Right forelimb (tissue), 1 donor: ENCODE data around the gene SPTBN1.
A peak's percentile ranks its signal among the peaks of the same experiment; 100 is the strongest.

Experiments used
- DNase-seq: peaks from one replicate; pipeline ENCODE4 v3.0.0-alpha.2; 2018

SPTBN1 gene

GRCh38 chr2:54455563-54456361 lies at the start of gene SPTBN1:
Gene SPTBN1 (plus strand): TSS chr2:54456327. CDS start chr2:54526419, 70,092 bp downstream.
- peak; percentile 97 for DNase-seq

DNA sequence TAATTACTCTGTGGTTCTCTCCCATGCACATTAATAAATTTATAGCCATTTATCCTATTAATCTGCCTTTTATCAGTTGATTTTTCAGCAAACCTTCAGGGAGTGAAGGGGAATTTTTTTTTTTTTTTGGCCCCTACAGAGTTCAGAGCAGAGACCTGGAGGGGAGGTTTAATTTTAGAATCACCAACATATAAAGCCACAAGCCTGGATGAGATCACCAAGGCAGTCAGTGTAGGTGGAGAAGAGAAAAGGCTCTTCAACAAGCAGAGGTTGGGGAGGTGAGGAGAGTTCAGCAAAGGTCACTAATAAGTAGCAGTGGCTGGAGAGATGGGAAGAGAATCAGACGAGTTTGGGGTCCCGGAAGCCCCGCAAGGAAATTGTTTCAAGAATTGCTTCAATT lies 48.4 kb upstream of the SPTBN1 start:
- DNase-seq, result no peak

DNA sequence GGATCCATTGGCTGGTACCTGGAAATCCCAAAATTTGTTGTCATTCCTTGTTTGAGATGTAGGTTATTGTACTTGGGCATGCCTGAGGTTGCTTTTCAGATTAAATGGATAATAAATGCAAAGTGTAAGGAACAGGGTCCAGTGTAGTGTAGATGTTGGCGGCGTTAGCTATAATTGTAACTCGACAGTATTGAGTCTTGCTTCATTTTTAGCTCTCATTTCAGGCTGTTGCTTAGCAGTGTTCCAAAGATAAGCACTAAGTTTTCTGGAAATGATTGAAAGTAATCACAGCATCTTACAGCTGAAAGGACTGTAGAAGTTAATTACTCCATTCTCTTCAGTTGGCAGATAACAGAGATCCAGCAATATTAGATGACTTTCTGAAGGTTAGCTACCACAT lies 47.8 kb upstream of the SPTBN1 start:
- DNase-seq, result no peak

- DNase-seq, result peak; percentile 48
These were observed 46.4 kb upstream of the SPTBN1 start for GRCh38 chr2:54409752-54410151.

- no peak for DNase-seq
These were observed 44.2 kb upstream of the SPTBN1 start for GRCh38 chr2:54411801-54412354.

DNA sequence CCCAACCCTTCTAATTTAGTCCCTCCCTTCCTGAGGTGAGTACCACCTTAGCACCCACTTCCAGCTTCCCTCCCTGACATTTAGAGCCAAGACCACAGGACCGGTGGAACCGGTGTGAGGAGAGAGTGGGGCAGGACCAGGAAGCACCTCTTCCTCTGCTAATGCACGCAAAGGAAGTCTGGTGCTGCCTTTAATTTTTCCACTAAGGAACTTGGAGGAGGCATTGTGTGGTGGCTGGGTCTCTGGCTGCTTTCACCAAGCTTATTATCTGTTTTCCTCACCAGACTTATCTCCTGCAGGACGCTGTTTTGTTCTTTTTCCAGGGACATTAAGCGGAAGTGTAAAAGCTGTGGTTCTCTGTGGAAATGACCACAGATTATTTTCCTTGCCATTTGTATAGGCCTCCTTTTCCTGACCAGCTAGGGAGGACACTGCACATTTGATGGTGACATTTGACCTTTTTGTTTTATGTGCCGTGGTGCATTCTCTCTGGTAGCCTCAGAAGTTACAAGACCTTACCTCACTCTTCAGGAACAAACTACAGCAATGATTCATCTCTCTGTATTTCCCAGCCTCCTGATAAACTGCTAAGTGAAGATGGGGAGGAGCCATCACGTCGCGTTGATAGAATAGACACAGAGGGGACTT lies 39.8 kb upstream of the SPTBN1 start:
- no peak for DNase-seq

GRCh38 chr2:54416938-54417337 lies 39.2 kb upstream of the SPTBN1 start:
- no peak for DNase-seq

GRCh38 chr2:54417577-54417976 lies 38.5 kb upstream of the SPTBN1 start:
- no peak for DNase-seq

- no peak for DNase-seq
These were observed 36.7 kb upstream of the SPTBN1 start for GRCh38 chr2:54419388-54419787.

DNA sequence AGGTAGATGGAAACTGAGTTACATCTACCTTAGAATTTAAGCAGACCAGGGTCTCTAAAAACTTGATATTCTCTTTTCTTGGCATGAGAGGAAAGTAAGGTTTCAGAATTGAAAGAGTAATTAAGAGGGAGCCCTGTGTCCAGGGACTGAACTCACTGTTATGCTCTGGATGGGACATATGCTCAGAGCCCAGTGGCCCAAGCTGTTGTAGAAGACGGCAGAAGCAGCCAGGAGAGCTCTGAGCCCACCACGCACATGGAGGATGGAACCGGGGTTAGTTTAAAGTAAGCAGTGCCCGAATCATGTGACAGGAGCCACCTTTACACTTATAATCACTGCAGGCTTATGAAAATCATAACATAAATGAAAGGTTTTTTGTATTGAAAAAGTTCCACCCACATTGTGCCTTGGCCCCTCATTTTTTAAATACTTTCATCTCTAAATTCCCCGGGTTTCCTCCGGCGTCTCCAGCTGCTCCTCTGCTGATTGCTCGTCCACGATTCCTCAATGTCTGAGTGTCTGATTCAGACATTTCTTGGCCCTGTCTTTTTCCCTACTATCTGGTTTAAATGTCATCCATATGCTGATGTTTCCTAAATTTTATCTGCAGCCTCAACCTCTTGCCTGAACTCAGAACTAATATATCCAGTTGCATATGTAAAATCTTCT lies 36.1 kb upstream of the SPTBN1 start:
- DNase-seq, result no peak

DNA sequence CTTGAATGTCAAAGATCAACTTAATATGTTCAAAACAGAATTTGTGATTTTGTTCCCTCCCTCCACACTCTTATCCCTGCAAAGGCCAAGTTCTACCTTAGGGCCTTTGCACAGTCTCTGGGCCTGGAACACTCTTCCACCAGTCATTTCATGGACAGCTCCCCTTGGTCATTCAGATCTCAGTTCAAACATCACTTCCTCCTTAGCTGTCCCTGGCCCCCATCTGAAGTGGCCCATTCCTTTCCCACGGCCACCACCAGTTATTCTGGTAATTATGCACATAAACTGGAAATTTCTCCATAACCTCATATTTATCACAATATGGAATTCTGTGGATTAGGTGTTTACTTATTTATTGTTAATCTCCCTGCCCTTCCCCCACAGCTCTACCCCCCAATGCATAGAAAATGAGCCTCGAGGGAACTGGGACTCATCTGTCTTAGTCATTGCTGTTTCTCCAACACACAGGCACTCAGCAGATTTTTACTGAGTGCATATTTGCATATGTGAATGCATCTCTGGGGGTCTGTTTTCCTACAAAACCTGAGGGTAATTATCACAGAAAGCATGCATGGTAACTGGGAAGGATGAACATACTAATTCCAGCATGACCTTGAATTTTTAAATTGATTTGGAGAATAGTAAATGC lies 35.5 kb upstream of the SPTBN1 start:
- DNase-seq, result no peak

GRCh38 chr2:54422072-54422581 lies 34.0 kb upstream of the SPTBN1 start:
- no peak for DNase-seq

GRCh38 chr2:54423213-54423612 lies 32.9 kb upstream of the SPTBN1 start:
- no peak for DNase-seq

GRCh38 chr2:54424555-54425163 lies 31.5 kb upstream of the SPTBN1 start:
- no peak for DNase-seq

- DNase-seq, result peak; percentile 65
These were observed 27.9 kb upstream of the SPTBN1 start for GRCh38 chr2:54428108-54428831.

- no peak for DNase-seq
These were observed 27.1 kb upstream of the SPTBN1 start for GRCh38 chr2:54429054-54429453.

- DNase-seq, result no peak
These were observed 26.1 kb upstream of the SPTBN1 start for GRCh38 chr2:54429811-54430551.

DNA sequence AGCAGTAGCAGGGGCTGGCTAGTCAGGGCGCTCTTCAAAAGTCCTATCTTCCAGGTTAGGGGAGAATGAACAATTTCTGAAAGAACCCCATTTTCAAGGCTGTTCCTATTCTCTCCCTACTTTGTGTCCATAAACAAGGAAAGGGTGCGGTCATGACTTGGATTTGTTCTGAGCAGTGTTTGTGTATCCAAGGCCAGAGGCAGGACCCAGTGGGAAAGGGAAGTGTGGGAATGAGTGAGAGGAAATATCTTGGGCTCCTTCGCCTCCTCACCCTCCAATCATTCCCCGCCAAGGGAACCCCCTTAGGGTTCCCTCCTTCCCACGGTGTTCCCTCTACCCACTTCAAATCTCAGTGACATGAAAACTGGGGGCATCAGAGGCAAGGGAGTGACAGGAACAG lies 25.5 kb upstream of the SPTBN1 start:
- no peak for DNase-seq

GRCh38 chr2:54432251-54433015 lies 23.7 kb upstream of the SPTBN1 start:
- DNase-seq, result no peak

DNA sequence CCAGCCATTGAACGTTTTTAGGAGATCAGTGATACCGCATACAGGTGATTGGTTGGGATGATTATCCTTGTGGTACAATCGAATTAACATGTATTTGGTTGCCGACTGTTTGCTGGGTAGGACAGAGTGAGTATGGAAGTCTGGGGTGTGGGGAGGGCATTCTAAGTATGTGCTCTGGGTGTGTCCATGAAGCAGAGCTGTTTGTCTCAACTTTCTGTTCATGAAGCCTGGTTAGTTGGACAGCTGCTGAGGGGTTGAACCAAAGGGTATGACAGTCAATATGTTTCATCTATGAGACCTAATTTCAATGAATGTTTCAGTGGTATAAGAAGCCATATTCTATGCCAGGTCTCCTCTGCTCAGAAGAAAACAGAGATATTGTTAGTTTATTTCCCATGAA lies 21.9 kb upstream of the SPTBN1 start:
- DNase-seq, result no peak
